ENCODE measurements around the gene ORM2.

Gene ORM2

GRCh38 chr9:114291064-114291474, 38.6 kb upstream of the ORM2 start:
- no peak for DNase-seq (ENCODE audit: low read depth)
- H3K4me3 ChIP-seq (ENCODE audit: low read depth, low read length), result no peak overlapping the region

- no peak for DNase-seq (ENCODE audit: low read depth)
- H3K4me3 ChIP-seq (ENCODE audit: low read depth, low read length), result no peak overlapping the region
Observed at GRCh38 chr9:114291886-114292590, 37.6 kb upstream of the ORM2 start.

- DNase-seq (ENCODE audit: low read depth), result no peak
- no peak overlapping the region for H3K4me3 ChIP-seq (ENCODE audit: low read depth, low read length)
Observed at GRCh38 chr9:114294664-114295063, 35.0 kb upstream of the ORM2 start.

GRCh38 chr9:114296338-114296737, 33.3 kb upstream of the ORM2 start:
- no peak for DNase-seq (ENCODE audit: low read depth)
- H3K4me3 ChIP-seq (ENCODE audit: low read depth, low read length), result no peak overlapping the region

GRCh38 chr9:114299286-114300152, 30.1 kb upstream of the ORM2 start:
- DNase-seq (ENCODE audit: low read depth), result no peak
- H3K4me3 ChIP-seq (ENCODE audit: low read depth, low read length), result no peak overlapping the region

GRCh38 chr9:114300153-114300845, 29.4 kb upstream of the ORM2 start:
- no peak for DNase-seq (ENCODE audit: low read depth)
- no peak overlapping the region for H3K4me3 ChIP-seq (ENCODE audit: low read depth, low read length)

GRCh38 chr9:114300846-114301797, 28.5 kb upstream of the ORM2 start:
- DNase-seq (ENCODE audit: low read depth), result no peak
- H3K4me3 ChIP-seq (ENCODE audit: low read depth, low read length), result no peak overlapping the region

GRCh38 chr9:114301798-114302565, 27.7 kb upstream of the ORM2 start:
- DNase-seq (ENCODE audit: low read depth), result no peak

GRCh38 chr9:114302727-114303126, 26.9 kb upstream of the ORM2 start:
- no peak for DNase-seq (ENCODE audit: low read depth)
- H3K4me3 ChIP-seq (ENCODE audit: low read depth, low read length), result no peak overlapping the region

More at GRCh38 chr9:114301798-114302565, 27.7 kb upstream of the ORM2 start:
- H3K4me3 ChIP-seq (ENCODE audit: low read depth, low read length), result no peak overlapping the region

- no peak overlapping the region for H3K4me3 ChIP-seq (ENCODE audit: low read depth, low read length)
- DNase-seq (ENCODE audit: low read depth), result no peak
Observed at GRCh38 chr9:114303571-114303970, 26.1 kb upstream of the ORM2 start.

- DNase-seq (ENCODE audit: low read depth), result no peak
Observed at GRCh38 chr9:114303977-114304376, 25.7 kb upstream of the ORM2 start.

GRCh38 chr9:114304416-114305188, 25.1 kb upstream of the ORM2 start:
- DNase-seq (ENCODE audit: low read depth), result no peak
- H3K4me3 ChIP-seq (ENCODE audit: low read depth, low read length), result no peak overlapping the region

More at GRCh38 chr9:114303977-114304376, 25.7 kb upstream of the ORM2 start:
- H3K4me3 ChIP-seq (ENCODE audit: low read depth, low read length), result no peak overlapping the region

- no peak overlapping the region for H3K4me3 ChIP-seq (ENCODE audit: low read depth, low read length)
- peak; percentile 10 for DNase-seq (ENCODE audit: low read depth)
Observed at GRCh38 chr9:114307899-114308267, 21.8 kb upstream of the ORM2 start.

GRCh38 chr9:114308361-114308950, 21.2 kb upstream of the ORM2 start:
- H3K4me3 ChIP-seq (ENCODE audit: low read depth, low read length), result no peak overlapping the region
- no peak for DNase-seq (ENCODE audit: low read depth)

GRCh38 chr9:114309096-114309495, 20.6 kb upstream of the ORM2 start:
- DNase-seq (ENCODE audit: low read depth), result no peak
- no peak overlapping the region for H3K4me3 ChIP-seq (ENCODE audit: low read depth, low read length)

- no peak overlapping the region for H3K4me3 ChIP-seq (ENCODE audit: low read depth, low read length)
- DNase-seq (ENCODE audit: low read depth), result no peak
Observed at GRCh38 chr9:114310471-114311450, 18.9 kb upstream of the ORM2 start.
